HG03159 (cell line): ENCODE measurements around the gene SLC17A7.

ENCODE experiments used
- ATAC-seq: cut with Tn5 transposase; IDR thresholded peaks from one replicate; pipeline ENCODE4 v1.9.1; 2021; ENCODE audit warnings: mild to moderate bottlenecking, moderate library complexity; ENCODE audit not compliant: unreplicated experiment

The SLC17A7 gene

GRCh38 chr19:49382639-49383038, 58.7 kb downstream of the SLC17A7 start:
- ATAC-seq, result no peak

GRCh38 chr19:49380391-49380790, 60.9 kb downstream of the SLC17A7 start:
- no peak for ATAC-seq
